IMR-90 (cell line): ENCODE results near the gene LIPG. TPM values are rescaled to one million over a fixed set of nuclear protein-coding genes. Genes with fewer than 3 reads are reported as not detected.

Experiments used
- ATAC-seq: fragments of 200-7000 bp; cut with Tn5 transposase; 2 replicates; pipeline ENCODE4 v1.9.1; 2020; ENCODE audit warnings: low read depth, mild to moderate bottlenecking, moderate library complexity
- BruUV-seq: library from RNA; stranded (reverse); fragments of 400-500 nt; replicated peaks from 2 replicates; lab custom pipeline; 2021; lab: Mats Ljungman, UMichigan
- CTCF ChIA-PET: fragments of 300-600 bp; formaldehyde crosslinking; extraction: SDS; loops from one replicate; lab custom pipeline; 2021; ENCODE audit warnings: antibody characterized with exemption; lab: Yijun Ruan, JAX
- POLR2A ChIA-PET: fragments of 300-600 bp; sonication (Branson Sonifier 250); formaldehyde crosslinking; loops from one replicate; lab custom pipeline; 2022; ENCODE audit warnings: antibody characterized with exemption; ENCODE audit not compliant: unreplicated experiment; lab: Charles Lee
- DNase-seq: peaks from one replicate; pipeline ENCODE4 v3.0.0; 2013
- H2AFZ ChIP-seq: replicated peaks from 2 replicates; pipeline ENCODE3; 2013; ENCODE audit warnings: low read length, mild to moderate bottlenecking; ENCODE audit not compliant: poor library complexity
- H2AK5ac ChIP-seq: 2 replicates; pipeline ENCODE4 v1.6.1; 2013; ENCODE audit warnings: low read depth, low read length, inconsistent platforms
- H2AK9ac ChIP-seq: replicated peaks from 2 replicates; pipeline ENCODE3; 2013; ENCODE audit warnings: mild to moderate bottlenecking, low read depth, low read length, moderate library complexity; ENCODE audit not compliant: poor library complexity
- H2BK120ac ChIP-seq: 2 replicates; pipeline ENCODE4 v1.6.1; 2013; ENCODE audit warnings: low read depth, low read length, inconsistent platforms
- H2BK15ac ChIP-seq: 3 replicates; pipeline ENCODE4 v1.6.1; 2013; ENCODE audit warnings: low read depth, low read length, inconsistent platforms
- H2BK20ac ChIP-seq: 2 replicates; pipeline ENCODE4 v1.6.1; 2013; ENCODE audit warnings: low read depth, mild to moderate bottlenecking, inconsistent platforms, low read length, moderate library complexity
- H2BK5ac ChIP-seq: 2 replicates; pipeline ENCODE4 v1.6.1; 2013; ENCODE audit warnings: mild to moderate bottlenecking, low read depth, low read length, inconsistent platforms; ENCODE audit not compliant: poor library complexity, severe bottlenecking
- H3K14ac ChIP-seq: replicated peaks from 2 replicates; pipeline ENCODE4 v1.6.1; 2013; ENCODE audit warnings: low read depth, low read length, inconsistent platforms
- H3K18ac ChIP-seq: 2 replicates; pipeline ENCODE4 v1.6.1; 2013; ENCODE audit warnings: low read depth, low read length, control low read depth
- H3K23ac ChIP-seq: 2 replicates; pipeline ENCODE4 v1.6.1; 2013; ENCODE audit warnings: low read depth, low read length, inconsistent platforms
- H3K27ac ChIP-seq: 2 replicates; pipeline ENCODE4 v1.5.1; 2013; ENCODE audit warnings: mild to moderate bottlenecking, control low read depth, low read length; ENCODE audit not compliant: insufficient read depth
- H3K27me3 ChIP-seq: 2 replicates; pipeline ENCODE4 v1.6.1; 2013; ENCODE audit warnings: low read length; ENCODE audit not compliant: control insufficient read depth, insufficient read depth
- H3K36me3 ChIP-seq: 2 replicates; pipeline ENCODE4 v1.6.1; 2013; ENCODE audit warnings: low read length, mixed read lengths; ENCODE audit not compliant: control insufficient read depth, insufficient read depth
- H3K4ac ChIP-seq: 2 replicates; pipeline ENCODE4 v1.6.1; 2013; ENCODE audit warnings: low read depth, low read length, inconsistent platforms
- H3K4me1 ChIP-seq: 2 replicates; pipeline ENCODE4 v1.6.1; 2013; ENCODE audit warnings: low read length, mixed read lengths; ENCODE audit not compliant: control insufficient read depth, insufficient read depth
- H3K4me2 ChIP-seq: 2 replicates; pipeline ENCODE4 v1.6.1; 2013; ENCODE audit warnings: low read depth, mild to moderate bottlenecking, control low read depth, low read length, moderate library complexity
- H3K4me3 ChIP-seq: 2 replicates; pipeline ENCODE4 v1.5.1; 2013; ENCODE audit warnings: low read depth, mild to moderate bottlenecking, control low read depth, low read length, moderate library complexity; ENCODE audit not compliant: insufficient read depth
- H3K56ac ChIP-seq: 2 replicates; pipeline ENCODE4 v1.6.1; 2013; ENCODE audit warnings: low read length, inconsistent platforms; ENCODE audit not compliant: insufficient read depth; ENCODE audit errors: extremely low read depth
- H3K79me1 ChIP-seq, 2 experiments: 2 replicates each; pipeline ENCODE4 v1.6.1; 2013; ENCODE audit warnings: low read length in 2 of 2, inconsistent platforms in 1 of 2, low read depth in 1 of 2
- H3K9ac ChIP-seq: 2 replicates; pipeline ENCODE4 v1.6.1; 2013; ENCODE audit warnings: low read depth, low read length, control low read depth
- H3K9me1 ChIP-seq: 2 replicates; pipeline ENCODE4 v1.6.1; 2013; ENCODE audit warnings: low read length, inconsistent platforms; ENCODE audit not compliant: insufficient read depth
- H3K9me3 ChIP-seq: 2 replicates; pipeline ENCODE4 v1.6.1; 2013; ENCODE audit warnings: low read length; ENCODE audit not compliant: control insufficient read depth, insufficient read depth
- H4K20me1 ChIP-seq: 2 replicates; pipeline ENCODE4 v1.6.1; 2013; ENCODE audit warnings: low read length, inconsistent platforms; ENCODE audit not compliant: insufficient read depth
- H4K5ac ChIP-seq: 2 replicates; pipeline ENCODE4 v1.6.1; 2013; ENCODE audit warnings: mild to moderate bottlenecking, low read depth, low read length, control low read depth
- H4K8ac ChIP-seq, 2 experiments: 2 replicates each; pipeline ENCODE4 v1.6.1; 2013; ENCODE audit warnings: low read depth in 2 of 2, low read length in 2 of 2, control low read depth in 1 of 2, inconsistent platforms in 1 of 2
- H4K91ac ChIP-seq: 2 replicates; pipeline ENCODE4 v1.6.1; 2013; ENCODE audit warnings: low read depth, low read length, inconsistent platforms; ENCODE audit not compliant: insufficient read depth
- BHLHE40 ChIP-seq: fragments of 150-350 bp; IDR thresholded peaks from 2 replicates; pipeline ENCODE4 v1.6.1; 2016; ENCODE audit warnings: mild to moderate bottlenecking, low read depth, low read length
- CEBPB ChIP-seq: IDR thresholded peaks from 2 replicates; pipeline ENCODE4 v1.6.1; 2012; ENCODE audit warnings: low read depth, low read length, improper control_type of control experiment
- CHD1 ChIP-seq: IDR thresholded peaks from 2 replicates; pipeline ENCODE4 v1.6.1; 2012; ENCODE audit warnings: low read depth, low read length, improper control_type of control experiment
- ELK1 ChIP-seq: fragments of 150-350 bp; IDR thresholded peaks from 2 replicates; pipeline ENCODE4 v1.6.1; 2016; ENCODE audit warnings: low read depth, mild to moderate bottlenecking, low read length, moderate library complexity, borderline replicate concordance
- FOS ChIP-seq: fragments of 150-350 bp; IDR thresholded peaks from 2 replicates; pipeline ENCODE4 v1.6.1; 2016; ENCODE audit warnings: low read depth, low read length
- MAFK ChIP-seq: IDR thresholded peaks from 2 replicates; pipeline ENCODE4 v1.6.1; 2012; ENCODE audit warnings: low read depth, low read length, improper control_type of control experiment
- MAZ ChIP-seq: IDR thresholded peaks from 2 replicates; pipeline ENCODE4 v1.6.1; 2012; ENCODE audit warnings: low read depth, mild to moderate bottlenecking, low read length, improper control_type of control experiment, moderate library complexity, borderline replicate concordance
- MXI1 ChIP-seq: IDR thresholded peaks from 2 replicates; pipeline ENCODE4 v1.6.1; 2012; ENCODE audit warnings: low read depth, mild to moderate bottlenecking, low read length, moderate library complexity, borderline replicate concordance
- NFE2L2 ChIP-seq: fragments of 150-350 bp; IDR thresholded peaks from 2 replicates; pipeline ENCODE4 v1.6.1; 2016; ENCODE audit warnings: low read depth, mild to moderate bottlenecking, low read length
- POLR2A ChIP-seq: IDR thresholded peaks from 2 replicates; pipeline ENCODE4 v1.6.1; 2012; ENCODE audit warnings: mild to moderate bottlenecking, low read depth, low read length
- RAD21 ChIP-seq: IDR thresholded peaks from 2 replicates; pipeline ENCODE4 v1.6.1; 2012; ENCODE audit warnings: low read length, improper control_type of control experiment
- RFX5 ChIP-seq: IDR thresholded peaks from 2 replicates; pipeline ENCODE4 v1.8.0; 2012; ENCODE audit warnings: low read depth, mild to moderate bottlenecking, low read length, moderate library complexity
- WGBS, 2 experiments: methylation state at CpG; one replicate each; pipeline versions ENCODE4 v1.1.5 to v1.1.7; 2013; ENCODE audit warnings: missing lambda C conversion rate in 2 of 2; ENCODE audit not compliant: insufficient read length in 1 of 2; ENCODE audit errors: extremely low coverage in 2 of 2; 5-methylcytosine and 5-hydroxymethylcytosine counted together
- dilution Hi-C: fragments of 300-500 bp; cut with HindIII; formaldehyde crosslinking; loops from one replicate; pipeline ENCODE4 v1.14.3; 2018; ENCODE audit warnings: low sequenced_read_pairs; ENCODE audit not compliant: unreplicated experiment
- in situ Hi-C: fragments of 300-500 bp; cut with MboI; formaldehyde crosslinking; loops from 3 replicates; pipeline ENCODE4 v1.14.3; 2019; ENCODE audit warnings: low sequenced_read_pairs, inconsistent platforms, mixed read lengths
- intact Hi-C: fragments of 100-400 bp; cut with micrococcal nuclease; formaldehyde crosslinking; loops from 2 replicates; pipeline ENCODE4 v1.10.0; 2022
- polyA plus RNA-seq, 3 experiments: library from polyadenylated mRNA; depleted of rRNA; stranded (reverse); fragments of >200 nt; gene quantifications; 2 replicates each; pipeline ENCODE4 v1.2.3, GENCODE V29; 2012; ENCODE audit warnings: low replicate concordance in 1 of 3
- total RNA-seq: library from RNA; depleted of rRNA; stranded (reverse); fragments of >200 nt; gene quantifications from 2 replicates; pipeline ENCODE4 v1.2.3, GENCODE V29; 2012
- TF ChIP-seq, protein P1 (sequence below): fragments of 150-350 bp; IDR thresholded peaks from 2 replicates; pipeline ENCODE4 v1.6.1; 2017; ENCODE audit warnings: mild to moderate bottlenecking, antibody characterized with exemption, low read length, low read depth

LIPG gene
- total and polyA plus RNA-seq, 2 of the 4 experiments (the other 2 are of a cell fraction), result under 0.01 to 0.14 TPM

DNA sequence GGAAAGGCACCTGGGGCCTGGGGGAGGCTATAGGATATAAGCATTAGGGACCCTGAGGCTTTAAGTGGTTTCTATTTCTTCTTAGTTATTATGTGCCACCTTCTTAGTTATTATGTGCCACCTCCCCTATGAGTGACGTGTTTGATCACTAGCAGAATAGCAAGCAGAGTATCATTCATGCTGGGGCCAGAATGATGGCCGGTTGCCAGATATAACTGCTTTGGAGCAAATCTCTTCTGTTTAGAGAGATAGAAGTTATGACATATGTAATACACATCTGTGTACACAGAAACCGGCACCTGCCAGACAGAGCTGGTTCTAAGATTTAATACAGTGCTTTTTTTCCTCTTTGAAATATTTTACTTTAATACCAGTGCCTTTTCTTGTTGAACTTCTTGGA lies 29.4 kb downstream of the LIPG start:
- Histone ChIP-seq H3K4me2 (no peak overlapping the region), H4K8ac (no peak overlapping the region), H4K5ac (no peak overlapping the region), H3K4me1 (no peaks in the 10 kb centered on the region), H2BK120ac (no peak overlapping the region), H2BK20ac (no peak overlapping the region), H3K27me3 (peaks cover 14% of the 10 kb centered on the region), H3K9ac (no peak overlapping the region), H3K18ac (no peak overlapping the region), H2AK5ac (no peak overlapping the region), H4K20me1 (no peaks in the 10 kb centered on the region), H3K9me3 (no peaks in the 10 kb centered on the region), H3K36me3 (no peaks in the 10 kb centered on the region), H2BK15ac (no peak overlapping the region), H2AK9ac (no peak overlapping the region), H2AFZ (no peak overlapping the region), H3K23ac (no peak overlapping the region), H3K4ac (no peak overlapping the region), H3K27ac (no peak overlapping the region), H3K9me1 (no peaks in the 10 kb centered on the region), H2BK5ac (no peak overlapping the region), H3K56ac (no peak overlapping the region), H3K4me3 (no peak overlapping the region), H3K14ac (no peak overlapping the region), H3K79me1 (no peaks in the 10 kb centered on the region), H4K91ac (no peak overlapping the region)
- ATAC-seq (no peak), DNase-seq (no peak)
- intact Hi-C loops (no loop called here), dilution Hi-C loops (no loop called here), in situ Hi-C loops (no loop called here)
- TF ChIP-seq CHD1 (no peak), POLR2A (no peak), MAFK (no peak), CEBPB (no peak), NFE2L2 (no peak), FOS (no peak), MXI1 (no peak), BHLHE40 (no peak), RAD21 (no peak), RFX5 (no peak), MAZ (no peak), ELK1 (no peak)
- TF ChIP-seq, protein P1, sequence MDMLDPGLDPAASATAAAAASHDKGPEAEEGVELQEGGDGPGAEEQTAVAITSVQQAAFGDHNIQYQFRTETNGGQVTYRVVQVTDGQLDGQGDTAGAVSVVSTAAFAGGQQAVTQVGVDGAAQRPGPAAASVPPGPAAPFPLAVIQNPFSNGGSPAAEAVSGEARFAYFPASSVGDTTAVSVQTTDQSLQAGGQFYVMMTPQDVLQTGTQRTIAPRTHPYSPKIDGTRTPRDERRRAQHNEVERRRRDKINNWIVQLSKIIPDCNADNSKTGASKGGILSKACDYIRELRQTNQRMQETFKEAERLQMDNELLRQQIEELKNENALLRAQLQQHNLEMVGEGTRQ, result no peak
- BruUV-seq, result no TSS peak
- POLR2A ChIA-PET, result no interaction called here
- whole genome bisulfite sequencing, 2 experiments, result no CpG with 5 or more reads among the region's 3 CpGs
- CTCF ChIA-PET, result no interaction called here
